Astrocyte (in vitro differentiated cells and primary cell): ENCODE results near the gene IPCEF1. TPM values are rescaled to one million over a fixed set of nuclear protein-coding genes. Genes with fewer than 3 reads are reported as not detected.

Source experiments
- DNase-seq: peaks from one replicate; pipeline ENCODE4 v3.0.0-alpha.2; 2010; ENCODE audit warnings: low read depth
- FAIRE-seq: peaks from 2 replicates; lab custom pipeline; 2011; peaks lifted over from hg19 to GRCh38; lab: Jason Lieb, UNC
- H2AFZ ChIP-seq: 2 replicates; pipeline ENCODE4 v1.6.0; 2012; ENCODE audit warnings: low read depth, low read length, inconsistent platforms
- H3K27ac ChIP-seq: 2 replicates; pipeline ENCODE4 v1.5.1; 2011; ENCODE audit warnings: low read depth, low read length, inconsistent platforms
- H3K27me3 ChIP-seq: 2 replicates; pipeline ENCODE4 v1.6.0; 2011; ENCODE audit warnings: low read length, inconsistent platforms; ENCODE audit not compliant: insufficient read depth
- H3K36me3 ChIP-seq: 2 replicates; pipeline ENCODE4 v1.5.1; 2011; ENCODE audit warnings: low read length, inconsistent platforms; ENCODE audit not compliant: insufficient read depth
- H3K4me1 ChIP-seq: 2 replicates; pipeline ENCODE4 v1.5.1; 2011; ENCODE audit warnings: low read length, inconsistent platforms; ENCODE audit not compliant: insufficient read depth
- H3K4me2 ChIP-seq: 2 replicates; pipeline ENCODE4 v1.6.0; 2012; ENCODE audit warnings: low read length, inconsistent platforms
- H3K4me3 ChIP-seq: 2 replicates; pipeline ENCODE4 v1.5.1; 2011; ENCODE audit warnings: low read depth, mild to moderate bottlenecking, low read length, inconsistent platforms; ENCODE audit not compliant: insufficient read depth
- H3K79me2 ChIP-seq: 2 replicates; pipeline ENCODE4 v1.6.0; 2012; ENCODE audit warnings: mild to moderate bottlenecking, low read length, inconsistent platforms; ENCODE audit not compliant: insufficient read depth
- H3K9ac ChIP-seq: 2 replicates; pipeline ENCODE4 v1.6.0; 2012; ENCODE audit warnings: mild to moderate bottlenecking, low read length, inconsistent platforms
- H3K9me3 ChIP-seq: 2 replicates; pipeline ENCODE4 v1.5.1; 2012; ENCODE audit warnings: low read depth, mild to moderate bottlenecking, low read length, inconsistent platforms; ENCODE audit not compliant: insufficient read depth
- H4K20me1 ChIP-seq: 2 replicates; pipeline ENCODE4 v1.6.0; 2012; ENCODE audit warnings: low read length, inconsistent platforms; ENCODE audit not compliant: insufficient read depth
- H3K27ac Mint-ChIP-seq: one replicate; pipeline ENCODE4 v1.8.0; 2021; ENCODE audit warnings: mild to moderate bottlenecking, mixed read lengths; ENCODE audit not compliant: unreplicated experiment
- H3K27me3 Mint-ChIP-seq: one replicate; pipeline ENCODE4 v1.8.0; 2021; ENCODE audit warnings: low read depth, mixed read lengths; ENCODE audit not compliant: unreplicated experiment
- H3K36me3 Mint-ChIP-seq: one replicate; pipeline ENCODE4 v1.8.0; 2021; ENCODE audit warnings: low read depth, mixed read lengths; ENCODE audit not compliant: unreplicated experiment
- H3K4me1 Mint-ChIP-seq: one replicate; pipeline ENCODE4 v1.8.0; 2021; ENCODE audit warnings: low read depth, mixed read lengths; ENCODE audit not compliant: unreplicated experiment
- H3K4me3 Mint-ChIP-seq: one replicate; pipeline ENCODE4 v1.8.0; 2021; ENCODE audit warnings: mild to moderate bottlenecking, moderate library complexity, mixed read lengths; ENCODE audit not compliant: unreplicated experiment
- H3K9me3 Mint-ChIP-seq: one replicate; pipeline ENCODE4 v1.8.0; 2021; ENCODE audit warnings: mild to moderate bottlenecking, mixed read lengths; ENCODE audit not compliant: unreplicated experiment
- CTCF ChIP-seq: IDR thresholded peaks from 2 replicates; pipeline ENCODE4 v1.5.1; 2011; ENCODE audit warnings: low read depth, mild to moderate bottlenecking, inconsistent platforms, low read length, moderate library complexity; ENCODE audit not compliant: insufficient read depth
- EZH2 ChIP-seq: IDR thresholded peaks from 2 replicates; pipeline ENCODE4 v1.6.1; 2012; ENCODE audit warnings: mild to moderate bottlenecking, low read length, inconsistent platforms; ENCODE audit not compliant: insufficient read depth
- total RNA-seq: library from RNA; stranded (reverse); gene quantifications from 2 replicates; pipeline ENCODE4 v1.2.1, GENCODE V29; 2021

Gene IPCEF1
- total RNA-seq, 1 donor from 2014 or later, result 0.16 TPM

DNA sequence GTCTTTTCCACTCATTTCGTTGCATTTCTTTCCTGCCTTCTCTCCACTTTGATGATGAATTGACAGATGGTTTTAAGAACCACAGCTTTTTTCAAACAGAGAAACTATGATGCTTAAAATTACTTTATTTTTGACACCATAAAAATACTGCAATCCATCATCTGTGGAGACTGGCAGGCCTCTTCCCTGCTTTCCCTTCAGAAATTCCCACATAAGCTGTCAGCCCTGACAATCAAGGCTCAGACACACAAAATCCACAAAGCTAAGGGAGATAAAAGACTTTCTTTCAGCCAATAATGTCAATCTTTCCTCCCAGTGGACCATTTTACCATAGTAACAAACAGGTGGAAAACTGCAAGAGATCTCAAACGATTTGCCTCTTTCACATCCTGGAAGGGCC is 82.4 kb downstream of the IPCEF1 start:
- H3K36me3 ChIP-seq, result no peaks in the 10 kb centered on the region
- no peak for DNase-seq
- Mint-ChIP-seq H3K36me3 (no peaks in the 10 kb centered on the region), H3K27ac (no peak overlapping the region), H3K4me1 (peaks cover 4% of the 10 kb centered on the region), H3K27me3 (peaks cover 2% of the 10 kb centered on the region), H3K4me3 (no peak overlapping the region), H3K9me3 (no peaks in the 10 kb centered on the region)
- no peak overlapping the region for H3K4me3 ChIP-seq
- H3K9ac ChIP-seq, result no peak overlapping the region
- no peaks in the 10 kb centered on the region for H3K9me3 ChIP-seq
- no peaks in the 10 kb centered on the region for H3K27me3 ChIP-seq
- H4K20me1 ChIP-seq, result no peaks in the 10 kb centered on the region
- no peak overlapping the region for H3K4me2 ChIP-seq
- no peak for FAIRE-seq
- TF ChIP-seq CTCF, result no peak
- no peaks in the 10 kb centered on the region for H3K79me2 ChIP-seq
- no peaks in the 10 kb centered on the region for H3K4me1 ChIP-seq
- H3K27ac ChIP-seq, result no peak overlapping the region
- H2AFZ ChIP-seq, result no peak overlapping the region

GRCh38 chr6:154268486-154268885 is 88.1 kb downstream of the IPCEF1 start:
- no peak for FAIRE-seq
- no peaks in the 10 kb centered on the region for H3K4me1 ChIP-seq
- Mint-ChIP-seq H3K4me3 (no peak overlapping the region), H3K27me3 (no peaks in the 10 kb centered on the region), H3K9me3 (peaks cover 4% of the 10 kb centered on the region), H3K36me3 (peaks cover 1% of the 10 kb centered on the region), H3K27ac (no peak overlapping the region), H3K4me1 (peaks cover 10% of the 10 kb centered on the region)
- no peak overlapping the region for H3K4me3 ChIP-seq
- H3K27ac ChIP-seq, result no peak overlapping the region
- H3K9ac ChIP-seq, result no peak overlapping the region
- TF ChIP-seq CTCF (no peak), EZH2 (no peak)
- DNase-seq, result no peak
- no peak overlapping the region for H3K4me2 ChIP-seq
- no peak overlapping the region for H2AFZ ChIP-seq
- H3K27me3 ChIP-seq, result no peaks in the 10 kb centered on the region
- no peaks in the 10 kb centered on the region for H3K79me2 ChIP-seq
- no peaks in the 10 kb centered on the region for H4K20me1 ChIP-seq
- no peaks in the 10 kb centered on the region for H3K9me3 ChIP-seq
- no peaks in the 10 kb centered on the region for H3K36me3 ChIP-seq

DNA sequence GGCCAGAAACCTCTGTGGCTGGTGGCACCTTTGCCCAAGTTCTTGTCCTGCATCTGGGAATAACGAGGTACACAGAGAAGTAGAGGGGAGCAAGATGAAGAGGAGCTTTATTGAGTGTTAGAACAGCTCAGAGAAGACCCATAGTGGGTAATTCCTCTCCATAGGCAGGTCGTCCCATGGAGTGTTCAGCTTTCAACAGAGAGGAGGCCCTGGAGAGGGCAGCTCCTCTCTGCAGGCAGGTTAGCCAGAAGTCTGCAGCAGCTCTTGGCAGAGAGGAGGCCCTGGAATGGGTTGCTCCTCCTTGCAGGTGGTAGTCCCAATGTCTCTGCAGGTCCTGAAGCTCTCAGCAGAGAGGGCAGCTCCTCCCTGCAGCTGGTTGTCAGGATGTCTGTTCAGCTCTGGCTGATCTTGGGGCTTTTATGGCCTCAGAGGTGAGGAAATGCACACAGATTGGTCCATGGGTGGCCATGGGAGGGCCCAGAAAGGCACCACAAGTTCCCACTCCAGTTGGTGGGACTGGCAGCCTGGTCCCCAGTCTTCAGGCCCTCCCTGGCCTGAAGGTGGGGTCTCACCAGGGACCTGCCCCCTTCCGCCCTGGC is 89.0 kb downstream of the IPCEF1 start:
- Histone ChIP-seq H3K9ac (no peak overlapping the region), H3K4me3 (no peak overlapping the region), H3K79me2 (no peaks in the 10 kb centered on the region), H3K4me1 (no peaks in the 10 kb centered on the region), H3K4me2 (no peak overlapping the region), H3K36me3 (no peaks in the 10 kb centered on the region), H2AFZ (no peak overlapping the region), H4K20me1 (no peaks in the 10 kb centered on the region), H3K27me3 (no peaks in the 10 kb centered on the region), H3K27ac (no peak overlapping the region), H3K9me3 (no peaks in the 10 kb centered on the region)
- TF ChIP-seq EZH2, result no peak
- TF ChIP-seq CTCF, result no peak
- Mint-ChIP-seq H3K4me1 (peaks cover 10% of the 10 kb centered on the region), H3K4me3 (no peak overlapping the region), H3K36me3 (peaks cover 1% of the 10 kb centered on the region), H3K27me3 (no peaks in the 10 kb centered on the region), H3K27ac (no peak overlapping the region), H3K9me3 (peaks cover 4% of the 10 kb centered on the region)
- no peak for FAIRE-seq
- no peak for DNase-seq
